ENCODE measurements around the gene AMD1.
A peak's percentile ranks its signal among the peaks of the same experiment; 100 is the strongest.
"Not testable (repeated sequence)": the region's sequence is repeated elsewhere in the genome, so short reads cannot be mapped to it uniquely, and the experiment has no call there.

AMD1 gene

DNA sequence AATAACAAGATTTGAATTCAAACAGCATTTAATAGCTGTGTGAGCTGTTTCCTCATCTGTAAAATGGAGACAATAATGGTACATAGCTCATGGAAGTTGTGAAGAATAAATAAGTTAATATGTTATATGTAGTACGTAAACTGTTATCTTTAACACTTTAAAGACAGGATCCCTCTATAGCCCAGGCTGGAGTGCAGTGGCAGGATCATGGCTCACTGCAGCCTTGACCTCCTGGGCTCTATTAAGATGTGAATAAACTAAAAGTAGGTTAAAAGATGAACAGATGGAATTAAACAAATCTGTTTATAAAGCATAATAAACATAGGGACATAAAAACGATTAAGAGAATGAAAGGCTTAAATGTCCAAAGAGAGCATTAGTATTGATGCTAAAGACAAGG lies 3.0 kb downstream of the AMD1 start:
- DNase-seq (ENCODE audit: low spot score): no peak

DNA sequence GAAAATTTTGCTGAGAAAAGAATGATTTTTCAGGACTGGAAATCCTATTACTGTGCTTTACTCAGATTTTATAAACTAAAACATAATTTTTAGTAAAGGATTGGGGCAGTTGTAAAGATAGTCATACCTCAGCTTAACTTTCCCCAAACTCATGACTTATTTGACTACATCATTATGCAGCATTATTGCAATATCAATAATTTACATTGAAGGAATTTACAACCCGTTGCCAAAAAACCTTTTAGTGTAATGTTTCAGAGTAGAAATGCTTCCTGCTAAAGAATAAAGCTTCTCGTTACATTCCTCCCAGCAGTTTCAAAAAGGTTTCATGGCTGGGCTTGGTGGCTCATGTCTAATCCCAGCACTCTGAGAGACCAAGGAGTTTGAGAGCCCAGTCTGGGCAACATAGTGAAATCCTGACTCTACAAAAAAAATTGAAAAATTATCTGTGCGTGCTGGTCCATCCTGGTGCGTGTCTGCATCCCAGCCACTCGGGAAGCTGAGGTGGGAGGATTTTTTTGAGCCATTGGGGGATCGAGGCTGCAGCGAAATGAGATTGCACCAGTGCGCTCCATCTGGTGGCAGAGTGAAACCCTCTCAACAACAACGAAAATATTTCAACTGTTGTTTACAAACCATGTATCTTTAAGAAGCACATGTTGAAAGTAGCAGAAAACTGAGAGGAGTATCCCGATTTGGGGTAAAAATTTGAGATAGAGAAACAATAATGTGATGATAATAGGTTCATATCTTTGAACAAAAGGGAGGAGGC lies 4.4 kb downstream of the AMD1 start:
- DNase-seq (ENCODE audit: low spot score): peak; percentile 18

DNA sequence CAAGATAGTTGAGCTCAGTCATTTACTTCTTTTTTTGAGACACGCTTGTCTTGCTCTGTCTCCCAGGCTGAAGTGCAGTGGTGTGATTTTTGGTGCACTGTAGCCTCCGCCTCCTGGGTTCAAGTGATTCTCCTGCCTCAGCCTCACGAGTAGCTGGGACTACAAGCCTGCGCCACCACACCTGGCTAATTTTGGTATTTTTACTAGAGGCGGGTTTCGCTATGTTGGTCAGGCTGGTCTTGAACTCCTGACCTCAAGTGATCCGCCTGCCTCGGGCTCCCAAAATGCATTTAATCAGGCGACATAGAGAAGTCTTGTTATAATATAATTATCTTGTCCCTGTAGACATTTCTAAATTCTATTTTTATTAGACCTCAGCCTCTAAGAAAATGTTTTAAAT lies 6.1 kb downstream of the AMD1 start:
- no peak for DNase-seq (ENCODE audit: low spot score)

DNA sequence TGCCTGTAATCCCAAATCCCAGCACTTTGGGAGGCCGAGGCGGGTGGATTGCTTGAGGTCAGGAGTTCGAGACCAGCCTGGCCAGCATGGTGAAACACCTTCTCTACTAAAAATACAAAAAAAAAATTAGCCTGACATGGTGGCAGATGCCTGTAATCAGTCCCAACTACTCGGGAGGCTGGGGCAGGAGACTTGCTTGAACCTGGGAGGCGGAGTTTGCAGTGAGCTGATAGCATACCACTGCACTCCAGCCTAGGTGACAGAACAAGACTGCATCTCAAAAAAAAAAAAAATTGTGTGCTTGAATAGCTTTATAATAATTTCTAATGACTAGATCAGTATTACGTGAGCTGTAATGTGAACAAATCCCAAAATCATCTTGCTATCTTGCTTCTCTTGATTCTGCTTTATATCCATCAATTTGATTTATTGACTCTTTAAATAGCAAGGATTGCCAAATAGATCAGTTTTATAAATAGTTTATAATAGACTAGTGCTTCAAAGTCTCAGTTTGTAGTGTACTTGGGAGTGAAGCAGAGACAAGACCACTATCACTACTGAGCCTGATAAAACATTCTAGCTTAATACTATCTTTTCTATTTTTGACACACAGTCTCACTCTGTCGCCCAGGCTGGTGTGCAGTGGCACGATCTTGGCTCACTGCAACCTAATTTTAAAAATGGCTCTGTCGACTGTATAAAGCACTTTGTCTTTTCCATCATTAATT lies 7.1 kb downstream of the AMD1 start:
- no peak for DNase-seq (ENCODE audit: low spot score)

DNA sequence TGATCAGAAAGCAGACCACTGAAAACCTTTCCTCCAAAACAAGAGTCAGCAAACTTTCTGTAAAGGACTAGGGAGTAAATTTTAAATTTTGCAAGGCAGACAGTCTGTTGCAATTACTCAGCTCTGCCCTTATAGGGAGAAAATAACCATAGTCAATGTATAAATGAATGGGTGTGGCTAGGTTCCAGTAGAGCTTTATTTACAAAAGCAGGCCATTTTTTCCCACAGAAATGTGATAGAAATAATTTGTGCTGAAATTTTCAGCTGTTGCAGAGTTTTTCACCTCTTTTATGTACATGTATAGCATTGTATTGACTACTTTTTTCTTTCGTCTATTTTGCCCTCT lies 7.7 kb downstream of the AMD1 start:
- no peak for DNase-seq (ENCODE audit: low spot score)

DNA sequence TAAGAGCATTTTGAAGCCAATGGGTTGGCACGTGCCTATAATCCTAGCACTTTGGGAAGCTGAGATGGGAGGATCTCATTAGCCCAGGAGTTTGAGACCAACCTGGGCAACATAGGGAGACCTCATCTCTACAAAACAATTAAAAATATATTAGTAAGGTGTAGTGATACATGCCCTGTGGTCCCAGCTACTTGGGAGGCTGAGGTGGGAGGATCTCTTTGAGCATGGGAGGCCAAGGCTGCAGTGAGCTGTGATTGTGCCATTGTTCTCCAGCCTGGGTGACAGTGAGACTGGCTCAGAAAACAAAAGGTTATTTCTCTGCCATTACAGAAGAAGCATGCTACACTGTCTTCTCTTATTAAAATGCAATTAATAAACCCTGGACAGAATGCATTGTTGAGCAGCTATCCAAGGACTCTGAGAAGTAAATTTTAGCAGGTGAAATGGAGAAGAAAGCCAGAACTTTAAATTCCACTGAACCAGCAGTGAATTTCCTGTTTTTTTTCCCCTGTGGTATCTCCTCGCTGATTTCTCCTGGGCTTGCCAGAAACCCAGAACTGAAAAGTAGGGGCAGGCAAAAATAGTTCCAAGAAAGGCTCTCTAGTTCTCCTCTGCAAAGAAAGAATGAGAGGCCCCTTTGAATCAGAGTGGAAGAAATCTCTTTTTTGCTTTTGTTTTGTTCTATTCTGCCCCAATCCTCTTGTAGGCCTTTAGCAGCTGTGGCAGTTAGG lies 8.4 kb downstream of the AMD1 start:
- DNase-seq (ENCODE audit: low spot score): no peak

DNA sequence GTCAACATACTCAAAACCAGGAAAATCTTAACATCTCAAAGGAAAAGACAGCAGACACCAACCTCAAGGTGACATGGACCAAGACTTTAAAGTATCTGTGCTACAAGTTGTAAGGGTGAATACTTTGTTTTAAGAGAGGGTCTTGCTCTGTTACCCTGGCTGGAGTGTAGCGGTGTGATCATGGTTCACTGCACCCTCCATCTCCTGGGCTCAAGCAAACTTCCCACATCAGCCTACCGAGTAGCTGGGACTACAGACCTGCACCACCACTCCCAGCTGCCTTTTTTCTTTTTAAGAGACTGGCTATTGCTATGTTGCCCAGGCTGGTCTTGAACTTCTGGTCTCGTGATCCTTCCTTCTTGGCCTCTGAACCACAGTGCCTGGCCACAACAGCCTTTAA lies 9.7 kb downstream of the AMD1 start:
- no peak for DNase-seq (ENCODE audit: low spot score)

DNA sequence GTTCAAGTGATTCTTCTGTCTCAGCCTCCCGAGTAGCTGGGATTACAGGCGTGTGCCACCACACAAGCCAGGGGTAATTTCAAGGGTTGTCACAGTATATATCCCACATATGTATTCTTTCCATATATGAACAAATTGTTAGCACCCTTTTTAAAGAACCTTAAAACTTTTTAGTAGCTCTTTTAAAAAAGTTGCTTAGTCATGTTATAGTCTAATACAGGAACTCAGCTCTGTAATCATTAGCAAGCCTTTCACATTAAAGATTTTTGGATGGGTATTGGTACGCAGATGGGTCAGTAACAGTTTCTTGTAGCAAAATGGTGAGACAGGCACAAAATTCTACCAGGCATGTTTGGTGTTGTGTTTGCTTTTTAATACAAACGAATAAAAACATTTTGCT lies 10.9 kb downstream of the AMD1 start:
- no peak for DNase-seq (ENCODE audit: low spot score)

DNA sequence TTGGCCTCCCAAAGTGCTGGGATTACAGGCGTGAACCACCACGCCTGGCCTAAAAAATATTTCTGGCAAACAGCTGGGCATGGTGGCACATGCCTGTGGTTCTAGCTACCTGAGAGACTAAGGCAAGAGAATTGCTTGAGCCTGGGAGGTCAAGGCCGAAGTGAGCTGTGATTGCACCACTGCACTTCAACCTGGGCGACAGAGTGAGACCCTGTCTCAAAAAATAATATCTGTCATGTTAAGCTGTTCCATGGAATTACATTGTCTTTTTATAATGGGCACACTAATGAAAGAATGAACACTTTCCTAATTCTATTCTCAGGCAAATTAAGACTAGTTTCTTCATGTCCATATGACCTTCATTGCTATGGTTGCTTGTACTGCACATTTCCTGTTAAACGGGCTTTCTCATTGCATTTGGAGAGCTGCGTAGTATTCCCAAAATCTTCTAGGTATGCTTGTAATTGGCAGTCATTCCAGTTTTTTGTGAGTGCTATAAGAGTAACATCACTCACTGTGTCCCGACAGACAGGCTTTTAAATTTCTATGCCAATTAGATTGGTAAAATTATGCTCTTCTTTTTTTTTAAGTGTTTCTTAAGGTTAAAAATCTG lies 12.1 kb downstream of the AMD1 start:
- DNase-seq (ENCODE audit: low spot score): no peak

DNA sequence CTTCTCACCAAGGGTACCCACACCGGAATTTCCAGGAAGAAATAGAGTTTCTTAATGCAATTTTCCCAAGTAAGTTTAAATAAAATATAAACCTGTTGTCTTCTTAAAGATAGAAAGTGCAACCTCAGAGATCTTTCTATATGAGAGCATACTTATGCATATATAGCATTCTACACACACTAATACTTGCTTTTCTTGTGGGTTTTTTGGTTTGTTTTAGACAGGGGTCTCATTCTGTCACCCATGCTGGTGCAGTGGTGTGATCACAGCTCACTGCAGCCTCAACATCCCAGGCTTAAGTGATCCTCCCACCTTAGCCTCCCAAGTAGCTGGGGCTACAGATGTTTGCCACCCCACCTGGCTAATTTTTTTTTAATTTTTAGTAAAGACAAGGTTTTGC lies 15.7 kb downstream of the AMD1 start:
- DNase-seq (ENCODE audit: low spot score): no peak

DNA sequence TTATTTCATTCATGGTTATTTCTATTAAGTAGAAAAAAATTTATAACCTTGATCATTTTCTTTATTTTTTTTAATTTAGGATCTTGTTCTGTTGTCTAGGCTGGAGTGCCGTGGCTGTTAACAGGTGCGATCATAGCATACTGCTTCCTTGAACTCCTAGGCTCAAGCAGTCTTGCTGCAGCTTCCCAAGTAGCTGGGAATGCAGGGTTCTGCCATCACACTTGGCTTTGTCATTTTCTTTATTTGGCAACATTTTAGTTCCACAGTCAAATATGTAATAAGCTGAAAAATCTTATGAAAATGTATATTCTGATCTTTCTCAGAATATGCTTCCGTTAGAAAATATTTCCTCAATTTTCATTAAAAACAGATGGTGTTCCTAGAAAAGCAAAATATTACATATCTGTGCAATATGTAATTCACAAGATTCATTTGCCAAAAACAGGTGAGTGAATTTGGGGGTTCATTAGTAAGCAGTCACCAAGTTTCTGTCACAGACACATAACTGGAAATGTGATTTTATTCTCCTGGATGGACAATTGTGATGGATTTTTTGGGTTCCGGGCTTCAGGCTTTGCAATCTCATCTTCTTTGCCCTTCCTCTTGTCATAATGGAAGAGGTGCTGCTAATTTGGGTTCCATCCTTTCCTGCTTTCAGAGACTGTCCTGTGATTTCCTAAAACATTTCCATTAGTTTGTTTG lies 21.5 kb downstream of the AMD1 start:
- DNase-seq (ENCODE audit: low spot score): no peak

DNA sequence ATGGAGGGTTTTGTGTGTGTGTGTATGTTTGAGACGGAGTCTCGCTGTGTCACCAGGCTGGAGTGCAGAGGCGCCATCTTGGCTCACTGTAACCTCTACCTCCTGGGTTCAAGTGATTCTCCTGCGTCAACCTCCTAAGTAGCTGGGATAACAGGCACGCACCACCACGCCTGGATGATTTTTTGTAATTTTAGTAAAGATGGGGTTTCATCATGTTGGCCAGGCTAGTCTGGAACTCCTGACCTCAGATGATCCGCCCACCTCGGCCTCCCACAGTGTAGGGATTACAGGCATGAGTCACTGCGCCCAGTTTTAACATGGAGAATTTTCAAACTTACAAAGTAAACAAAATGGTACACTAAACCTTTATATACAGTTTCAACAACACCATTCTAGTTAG lies 22.8 kb downstream of the AMD1 start:
- DNase-seq (ENCODE audit: low spot score): no peak

DNA sequence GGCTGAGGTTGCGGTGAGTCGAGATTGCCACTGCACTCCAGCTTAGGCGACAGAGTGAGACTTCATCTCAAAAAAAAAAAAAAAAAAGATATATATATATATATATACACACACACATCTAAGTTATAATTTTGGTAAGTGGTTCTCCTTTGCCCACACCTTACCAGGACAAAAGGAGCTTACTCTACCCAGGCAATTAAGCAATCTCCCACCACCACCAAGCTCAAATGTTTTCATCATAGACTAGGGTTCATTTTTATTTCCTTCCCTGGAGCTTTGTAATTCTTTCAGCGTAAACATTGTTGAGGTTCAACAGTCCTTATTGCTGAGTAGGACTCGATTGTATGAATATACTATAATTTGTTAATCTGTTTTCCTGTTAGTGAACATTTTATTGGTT lies 23.5 kb downstream of the AMD1 start:
- DNase-seq (ENCODE audit: low spot score): no peak

DNA sequence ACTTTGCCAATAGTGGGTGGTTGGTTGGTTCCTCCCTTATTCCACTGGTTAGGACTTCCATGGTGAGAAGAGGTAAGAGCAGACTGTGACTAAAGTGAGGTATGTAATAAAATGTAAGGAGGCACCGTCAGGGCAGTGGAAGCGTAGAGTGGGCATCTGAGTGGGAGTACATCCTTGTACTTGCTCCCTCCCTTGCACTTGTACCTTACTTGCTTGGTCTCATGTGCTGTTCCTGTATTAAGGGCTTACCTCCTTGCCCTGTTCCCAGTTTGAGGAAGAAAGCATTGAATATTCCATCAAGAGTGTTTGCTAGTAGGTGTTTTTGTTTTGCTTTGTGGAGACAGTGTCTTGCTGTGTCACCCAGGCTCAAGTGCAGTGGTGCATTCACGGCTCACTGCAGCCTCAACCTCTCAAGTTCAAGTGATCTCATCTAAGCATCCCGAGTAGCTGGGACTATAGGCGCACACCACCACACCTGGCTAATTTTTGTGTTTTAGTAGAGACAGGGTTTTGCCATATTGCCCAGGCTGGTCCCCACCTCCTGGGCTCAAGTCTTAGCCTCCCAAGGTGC lies 25.5 kb downstream of the AMD1 start:
- DNase-seq (ENCODE audit: low spot score): no peak

DNA sequence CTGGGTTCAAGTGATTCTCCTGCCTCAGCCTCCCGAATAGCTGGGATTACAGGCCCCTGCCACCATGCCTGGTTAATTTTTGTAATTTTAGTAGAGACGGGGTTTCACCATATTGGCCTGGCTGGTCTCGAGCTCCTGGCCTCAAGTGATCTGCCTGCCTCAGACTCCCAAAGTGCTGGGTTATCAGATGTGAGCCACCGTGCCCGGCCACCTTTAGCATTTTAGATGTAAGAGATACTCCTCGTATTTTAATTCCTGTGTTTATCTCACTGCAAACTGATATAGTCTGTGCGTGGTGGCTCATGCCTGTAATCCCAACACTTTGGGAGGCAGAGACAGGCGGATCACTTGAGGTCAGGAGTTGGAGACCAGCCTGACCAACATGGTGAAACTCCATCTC lies 27.0 kb downstream of the AMD1 start:
- DNase-seq (ENCODE audit: low spot score): not testable (repeated sequence)

DNA sequence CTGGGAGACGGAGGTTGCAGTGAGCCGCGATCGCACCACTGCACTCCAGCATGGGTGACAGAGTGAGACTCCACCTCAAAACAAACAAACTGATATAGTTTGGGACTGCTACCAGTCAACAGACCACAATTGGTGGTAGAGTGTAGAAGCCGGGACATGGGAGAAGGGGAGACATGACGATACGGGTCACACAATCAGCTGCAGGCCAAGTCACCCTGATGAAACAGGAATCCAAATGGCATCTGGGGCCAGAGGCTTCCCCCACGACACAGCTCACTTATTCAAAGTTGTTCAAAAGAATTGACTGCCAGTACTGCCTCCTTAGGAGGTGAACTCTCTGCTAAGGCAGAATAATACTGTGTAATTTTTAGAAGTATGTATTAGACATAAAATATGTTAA lies 27.5 kb downstream of the AMD1 start:
- DNase-seq (ENCODE audit: low spot score): no peak

DNA sequence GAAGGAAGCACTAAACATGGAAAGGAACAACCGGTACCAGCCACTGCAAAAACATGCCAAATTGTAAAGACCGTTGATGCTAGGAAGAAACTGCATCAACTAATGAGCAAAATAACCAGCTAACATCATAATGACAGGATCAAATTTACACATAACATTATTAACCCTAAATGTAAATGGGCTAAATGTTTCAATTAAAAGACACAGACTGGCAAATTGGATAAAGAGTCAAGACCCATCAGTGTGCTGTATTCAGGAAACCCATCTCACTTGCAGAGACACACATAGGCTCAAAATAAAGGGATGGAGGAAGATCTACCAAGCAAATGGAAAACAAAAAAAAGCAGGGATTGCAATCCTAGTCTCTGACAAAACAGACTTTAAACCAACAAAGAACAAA lies 31.7 kb downstream of the AMD1 start:
- not testable (repeated sequence) for DNase-seq (ENCODE audit: low spot score)

DNA sequence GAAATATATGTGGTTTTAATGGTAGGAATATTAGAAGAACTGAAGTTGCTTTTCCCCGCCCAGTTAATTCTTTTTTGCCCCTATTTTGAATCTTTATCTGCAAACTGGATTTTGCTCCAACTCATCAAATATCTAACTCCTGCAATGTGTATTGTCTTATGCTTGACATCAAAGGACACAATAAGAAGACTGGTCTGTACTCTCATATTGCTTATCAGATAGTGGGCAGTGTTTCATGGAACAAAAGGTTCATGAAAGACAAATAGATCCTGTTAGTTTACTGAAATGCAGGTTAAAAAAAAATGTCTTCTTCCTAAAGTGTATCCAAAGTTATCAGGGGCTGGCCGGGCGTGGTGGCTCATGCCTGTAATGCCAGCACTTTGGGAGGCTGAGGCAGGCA lies 56.2 kb downstream of the AMD1 start:
- no peak for DNase-seq (ENCODE audit: low spot score)

DNA sequence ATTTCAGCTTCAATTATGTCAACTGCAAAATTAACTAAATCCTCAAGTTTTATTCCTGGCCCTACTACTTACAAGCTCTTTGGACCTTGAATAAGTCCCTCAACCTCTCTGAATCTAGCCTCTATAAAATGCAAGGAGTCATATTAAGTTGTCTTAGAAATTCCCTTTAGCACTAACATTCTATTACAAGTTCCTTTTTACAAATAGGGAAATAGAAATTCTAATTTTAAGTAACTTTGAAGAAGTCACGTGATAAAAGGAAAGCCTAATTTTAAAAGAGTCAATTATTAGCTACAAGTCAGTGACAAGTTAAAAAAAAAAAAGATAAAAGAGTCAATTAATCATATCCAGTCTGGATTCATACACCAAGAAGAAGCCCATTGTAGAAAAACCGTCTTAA lies 59.3 kb downstream of the AMD1 start:
- DNase-seq (ENCODE audit: low spot score): no peak

DNA sequence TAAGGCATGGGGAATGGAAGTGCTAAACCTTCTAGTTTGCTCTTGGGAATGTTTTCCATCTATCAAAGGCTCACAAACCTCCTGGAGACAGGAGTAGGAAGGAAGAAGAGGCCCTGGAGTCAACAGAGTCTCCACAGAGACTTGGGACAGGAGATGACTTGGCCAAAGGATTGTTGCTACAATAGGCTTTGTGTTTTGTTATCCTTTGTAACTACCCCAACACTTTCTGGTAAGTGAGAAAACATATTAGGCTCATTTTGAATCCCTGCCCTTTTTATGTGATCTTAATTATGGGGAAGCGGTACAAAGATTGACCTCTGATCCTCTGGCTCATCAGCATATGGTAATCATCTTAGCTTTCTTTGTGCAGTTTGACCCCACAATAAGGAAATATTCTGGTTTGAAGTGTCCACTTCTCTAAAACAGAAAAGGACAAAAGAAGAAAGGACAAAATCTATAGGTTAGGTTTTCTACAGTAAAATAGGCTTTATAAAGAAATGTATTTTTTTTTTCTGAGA lies 59.9 kb downstream of the AMD1 start:
- DNase-seq (ENCODE audit: low spot score): no peak

DNA sequence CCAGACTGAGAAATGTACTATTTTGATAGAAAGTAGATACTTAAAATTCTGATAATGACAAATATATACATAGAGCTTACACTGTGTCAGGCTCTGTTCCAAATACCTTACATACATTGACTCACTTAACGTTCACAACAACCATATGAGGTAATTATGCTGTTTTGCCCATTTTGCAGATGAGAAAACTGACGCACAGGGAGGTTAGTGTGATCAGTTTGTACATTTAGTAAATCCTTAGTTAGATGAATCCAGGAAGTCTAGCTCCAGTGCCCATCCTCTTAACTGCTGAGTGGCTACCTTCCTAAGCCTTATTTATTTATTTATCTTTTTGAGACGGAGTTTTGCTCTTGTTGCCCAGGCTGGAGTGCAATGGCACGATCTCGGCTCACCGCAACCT lies 60.6 kb downstream of the AMD1 start:
- no peak for DNase-seq (ENCODE audit: low spot score)

DNA sequence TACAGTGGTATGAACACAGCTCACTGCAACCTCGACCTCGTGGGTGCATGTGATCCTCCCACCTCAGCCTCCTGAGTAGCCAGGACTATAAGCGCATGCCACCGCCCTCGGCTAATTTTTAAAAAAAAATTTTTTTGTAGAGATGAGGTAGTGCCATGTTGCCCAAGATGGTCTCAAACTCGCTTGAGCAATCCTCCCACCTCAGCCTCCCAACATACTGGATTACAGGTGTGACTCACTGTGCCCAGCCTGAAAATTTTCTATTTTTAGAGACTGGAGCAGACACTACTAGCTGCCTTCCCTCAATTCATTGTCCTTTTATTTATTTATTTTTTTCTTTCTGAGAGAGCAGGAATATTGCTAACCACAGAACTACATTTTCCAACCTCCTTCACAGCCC lies 63.6 kb downstream of the AMD1 start:
- DNase-seq (ENCODE audit: low spot score): no peak

Data from SW480 (cell line).